ENCODE measurements around the gene ZNRD2.

The ZNRD2 gene

GRCh38 chr11:65591939-65592857 is 21.9 kb downstream of the ZNRD2 start:
- TF ChIP-seq CTCF (IDR thresholded peaks at IDR 0.05) = no peak

- TF ChIP-seq CTCF (IDR thresholded peaks at IDR 0.05) = no peak
Measured at GRCh38 chr11:65592858-65593517, 22.7 kb downstream of the ZNRD2 start.

GRCh38 chr11:65593518-65594414 is 23.5 kb downstream of the ZNRD2 start:
- peak; percentile 81 for TF ChIP-seq CTCF (IDR thresholded peaks at IDR 0.05)

GRCh38 chr11:65595131-65595530 is 24.9 kb downstream of the ZNRD2 start:
- TF ChIP-seq CTCF (IDR thresholded peaks at IDR 0.05) = no peak

GRCh38 chr11:65595543-65596281 is 25.4 kb downstream of the ZNRD2 start, which contains the start of gene KCNK7:
TSS of gene KCNK7 (minus strand) at chr11:65595800. CDS start at chr11:65595772, 28 bp downstream.
- no peak for TF ChIP-seq CTCF (IDR thresholded peaks at IDR 0.05)

- no peak for TF ChIP-seq CTCF (IDR thresholded peaks at IDR 0.05)
Measured at GRCh38 chr11:65596520-65596919, 26.2 kb downstream of the ZNRD2 start.
